Stimulated activated CD4-positive, alpha-beta T cell treated with anti-CD3 and anti-CD28 coated beads, Interleukin-1b, Interleukin-23, amount 100 ng/mL, for 1 hour (primary cell): ENCODE results near the gene RUFY1.
"Not testable (repeated sequence)": the region's sequence is repeated elsewhere in the genome, so short reads cannot be mapped to it uniquely, and the experiment has no call there.

ENCODE experiments used
- DNase-seq, 2 donors: peaks; one replicate each; pipeline ENCODE4 v3.0.0-alpha.2; 2020; ENCODE audit warnings: low read depth in 2 of 2

Gene RUFY1

DNA sequence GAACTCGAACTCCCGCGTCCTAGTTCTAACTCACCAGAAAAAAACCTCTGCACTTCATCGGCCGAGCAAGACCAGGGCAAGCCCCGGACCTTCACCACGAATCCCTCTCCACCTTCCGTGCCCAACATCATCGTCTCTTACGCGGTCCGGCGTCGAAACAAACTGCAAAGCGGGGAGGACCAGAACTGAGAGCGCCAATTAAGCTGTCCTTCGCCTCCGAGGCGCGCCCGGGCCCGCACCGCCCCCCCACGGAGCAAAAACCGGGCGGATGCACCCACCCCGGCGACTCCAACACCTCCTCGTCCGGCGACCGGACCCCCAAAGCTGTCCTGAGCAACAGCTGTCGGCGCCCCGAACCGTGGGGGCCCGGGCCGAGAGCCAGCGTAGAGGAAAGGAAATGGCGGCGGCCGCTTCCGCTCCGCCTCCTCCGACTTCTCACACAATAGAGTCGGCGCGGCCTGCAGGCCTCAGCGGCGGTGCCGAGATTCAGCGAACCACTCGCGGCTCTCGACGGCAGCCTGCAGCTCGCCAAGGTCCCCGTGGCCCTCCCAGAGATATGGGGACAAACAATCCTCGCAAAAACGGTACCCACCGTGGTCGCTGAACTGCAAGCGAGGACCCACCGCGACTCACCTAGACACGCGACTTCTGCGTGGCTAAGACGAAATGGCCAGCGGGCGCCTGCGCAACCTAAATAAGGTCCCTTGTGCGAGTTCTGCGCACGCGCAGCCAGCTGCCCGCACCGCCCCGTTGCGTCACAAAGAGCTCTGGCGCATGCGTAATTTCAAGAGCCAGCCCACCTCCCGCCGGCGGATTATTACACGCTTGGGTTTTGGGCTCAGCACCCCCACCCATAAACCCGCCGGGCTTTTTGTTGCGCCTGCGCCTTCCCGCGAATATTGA is 72.9 kb downstream of the RUFY1 start, which contains the start of gene HNRNPH1:
HNRNPH1 (minus strand) TSS at position 669 of the 903 bp plus-strand sequence; CDS start at position 131, 538 bp downstream.
- peak; percentile 92 to 98 for DNase-seq

DNA sequence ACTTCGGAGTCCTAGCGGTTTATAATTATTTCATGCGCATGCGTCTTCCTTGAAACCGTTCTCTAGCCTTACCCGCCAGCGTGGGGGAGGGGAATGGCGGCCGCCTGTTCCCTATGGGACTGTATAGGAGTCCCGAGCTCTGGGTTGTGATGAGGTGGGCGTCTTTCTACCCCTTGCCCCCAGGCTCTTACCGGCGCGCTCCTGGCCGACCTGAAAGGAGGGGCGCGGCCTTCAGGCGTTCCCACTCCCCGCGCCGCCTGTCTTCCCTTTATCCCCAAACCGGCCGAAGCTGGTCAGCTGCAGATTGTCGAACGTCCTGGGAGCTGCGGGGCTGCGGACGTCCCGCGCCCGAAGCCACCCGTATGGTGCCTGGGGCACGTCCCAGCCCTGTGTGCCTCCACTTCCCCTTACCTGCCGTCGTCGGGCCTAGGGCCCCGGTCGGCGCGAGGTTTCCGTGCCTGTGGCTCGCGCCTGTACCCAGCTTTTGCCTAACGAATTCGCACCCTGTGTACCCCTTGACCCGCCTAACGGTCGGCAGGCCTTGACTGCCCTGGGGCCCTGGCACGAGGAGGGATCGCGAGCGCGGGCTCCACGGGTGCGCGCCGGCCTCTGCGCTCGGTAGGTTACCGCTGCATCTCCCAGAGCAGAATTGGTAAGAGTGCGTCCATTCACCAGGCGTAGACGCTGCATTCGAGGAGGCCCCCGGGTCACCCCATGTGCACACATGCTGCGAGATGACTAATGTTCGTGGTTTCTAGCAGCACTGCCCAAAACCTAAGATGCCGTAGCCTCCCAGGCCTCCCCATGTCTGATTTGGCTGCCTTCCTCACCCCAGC is 73.8 kb downstream of the RUFY1 start:
- no peak for DNase-seq

DNA sequence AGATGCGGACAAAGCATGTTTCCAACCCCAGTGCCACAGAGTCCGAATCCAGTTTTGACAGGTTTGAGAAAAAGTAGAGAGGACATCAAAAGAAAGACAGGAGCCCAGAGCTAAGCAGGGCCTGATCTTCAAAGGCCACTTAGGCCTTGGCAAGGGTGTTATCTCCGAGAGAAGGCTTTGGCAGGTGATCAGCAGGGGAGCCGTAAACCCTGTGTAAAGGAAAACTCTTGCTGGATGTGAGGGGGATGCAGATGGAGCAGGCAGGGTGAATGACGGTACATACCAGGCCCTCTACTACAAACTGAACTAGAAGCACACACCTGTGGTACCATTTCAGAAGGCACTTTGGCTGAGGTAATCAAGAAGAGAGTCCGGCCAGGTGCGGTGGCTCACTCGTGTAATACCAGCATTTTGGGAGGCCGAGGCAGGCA is 74.5 kb downstream of the RUFY1 start:
- no peak for DNase-seq

- not testable (repeated sequence) for DNase-seq
Measured at GRCh38 chr5:179633501-179634369, 83.4 kb downstream of the RUFY1 start.

- not testable (repeated sequence) for DNase-seq
Measured at GRCh38 chr5:179634370-179635172, 84.2 kb downstream of the RUFY1 start.

DNA sequence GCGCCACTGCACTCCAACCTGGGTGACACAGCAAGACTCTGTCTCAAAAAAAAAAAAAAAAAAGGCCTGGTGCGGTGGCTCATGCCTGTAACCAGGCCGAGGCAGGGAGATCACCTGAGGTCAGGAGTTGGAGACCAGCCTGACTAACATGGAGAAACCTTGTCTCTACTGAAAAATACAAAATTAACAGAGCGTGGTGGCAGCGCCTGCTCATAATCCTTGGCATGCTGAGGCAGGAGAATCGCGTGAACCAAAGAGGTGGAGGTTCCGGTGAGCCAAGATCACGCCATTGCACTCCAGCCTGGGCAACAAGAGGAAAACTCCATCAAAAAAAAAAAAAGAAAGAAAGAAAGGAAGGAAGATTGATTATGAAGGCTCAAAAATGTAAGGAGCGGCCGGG is 88.9 kb downstream of the RUFY1 start:
- DNase-seq, result not testable (repeated sequence)

DNA sequence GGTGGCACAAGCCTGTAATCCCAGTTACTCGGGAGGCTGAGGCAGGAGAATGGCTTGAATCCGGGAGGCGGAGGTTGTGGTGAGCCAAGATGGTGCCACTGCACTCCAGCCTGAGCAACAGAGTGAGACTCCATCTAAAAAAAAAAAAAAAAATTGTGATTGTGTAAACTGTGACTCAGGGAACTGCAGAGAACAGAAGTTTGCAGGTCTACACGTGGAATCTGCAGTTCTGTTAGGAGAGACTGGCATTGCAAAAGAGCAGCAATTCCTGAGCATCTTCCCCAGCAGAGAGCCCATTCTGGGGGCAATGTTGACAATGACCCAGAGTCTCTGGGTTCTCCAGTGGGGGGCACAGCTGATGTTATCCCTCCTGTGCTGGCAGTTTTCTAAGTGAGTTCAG is 91.4 kb downstream of the RUFY1 start:
- DNase-seq, result not testable (repeated sequence)

- DNase-seq, result not testable (repeated sequence)
Measured at GRCh38 chr5:179642626-179643025, 92.3 kb downstream of the RUFY1 start.

- DNase-seq, result not testable (repeated sequence)
Measured at GRCh38 chr5:179643141-179643920, 93.0 kb downstream of the RUFY1 start.

DNA sequence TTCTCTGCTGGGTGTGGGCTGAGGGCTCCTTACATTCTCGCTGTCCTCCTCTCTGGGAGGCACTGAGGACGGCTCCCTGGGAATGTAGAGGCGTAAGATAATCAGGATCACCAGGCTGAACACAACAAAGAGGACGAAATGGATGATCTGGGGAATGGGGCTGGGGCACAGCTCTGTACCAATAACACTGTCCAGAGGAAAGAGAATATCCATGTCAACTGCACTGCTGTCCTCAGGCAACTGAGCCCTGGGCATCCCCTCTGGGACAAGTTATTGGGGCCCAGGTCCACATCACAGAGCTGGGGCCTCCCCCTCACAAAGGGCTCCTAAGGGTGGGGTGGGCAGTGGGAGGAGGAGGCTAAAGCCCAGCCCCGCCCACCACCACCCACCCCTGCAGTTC is 94.4 kb downstream of the RUFY1 start:
- not testable (repeated sequence) for DNase-seq

- no peak for DNase-seq
Measured at GRCh38 chr5:179648410-179648809, 98.1 kb downstream of the RUFY1 start.

- DNase-seq, result not testable (repeated sequence)
Measured at GRCh38 chr5:179649166-179649703, 98.9 kb downstream of the RUFY1 start.

DNA sequence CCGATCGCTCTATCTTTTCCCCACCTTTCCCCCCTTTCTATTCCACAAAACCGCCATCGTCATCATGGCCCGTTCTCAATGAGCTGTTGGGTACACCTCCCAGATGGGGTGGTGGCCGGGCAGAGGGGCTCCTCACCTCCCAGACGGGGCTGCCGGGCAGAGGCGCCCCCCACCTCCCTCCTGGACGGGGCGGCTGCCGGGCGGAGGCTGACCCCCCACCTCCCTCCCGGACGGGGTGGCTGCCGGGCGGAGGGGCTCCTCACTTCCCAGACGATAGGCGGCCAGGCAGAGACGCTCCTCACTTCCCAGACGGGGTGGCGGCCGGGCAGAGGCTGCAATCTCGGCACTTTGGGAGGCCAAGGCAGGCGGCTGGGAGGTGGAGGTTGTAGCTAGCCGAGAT is 99.9 kb downstream of the RUFY1 start:
- DNase-seq, result not testable (repeated sequence)

- not testable (repeated sequence) for DNase-seq
Measured at GRCh38 chr5:179653135-179653534, 102.8 kb downstream of the RUFY1 start.

GRCh38 chr5:179657302-179658178 is 107.2 kb downstream of the RUFY1 start:
- not testable (repeated sequence) for DNase-seq

- not testable (repeated sequence) for DNase-seq
Measured at GRCh38 chr5:179658179-179658856, 108.0 kb downstream of the RUFY1 start.
